A172 (cell line): ENCODE results near the gene MT4. TPM values are rescaled to one million over a fixed set of nuclear protein-coding genes. Genes with fewer than 3 reads are reported as not detected.
"Not testable (repeated sequence)": the region's sequence is repeated elsewhere in the genome, so short reads cannot be mapped to it uniquely, and the experiment has no call there.

Source experiments
- DNase-seq: peaks from one replicate; pipeline ENCODE4 v3.0.0-alpha.2; 2015; ENCODE audit warnings: low spot score
- total RNA-seq: library from RNA; depleted of rRNA; stranded (reverse); fragments of >200 nt; shearing (Covaris generic); gene quantifications from 2 replicates; pipeline ENCODE4 v1.2.3, GENCODE V29; 2014

MT4 gene
- total RNA-seq, 1 experiment from 2014 or later, result not detected

- DNase-seq, result peak; percentile 97
Observed at GRCh38 chr16:56558024-56558747, 6.7 kb upstream of the MT4 start.

GRCh38 chr16:56559109-56559508 lies 5.8 kb upstream of the MT4 start:
- no peak for DNase-seq

GRCh38 chr16:56560447-56560846 lies 4.4 kb upstream of the MT4 start:
- no peak for DNase-seq

GRCh38 chr16:56561126-56561525 lies 3.7 kb upstream of the MT4 start:
- DNase-seq, result no peak

- DNase-seq, result no peak
Observed at GRCh38 chr16:56569971-56570370, 5.1 kb downstream of the MT4 start.

GRCh38 chr16:56571525-56571924 lies 6.7 kb downstream of the MT4 start:
- DNase-seq, result no peak

GRCh38 chr16:56574625-56575024 lies 9.8 kb downstream of the MT4 start:
- DNase-seq, result no peak

- peak; percentile 67 for DNase-seq
Observed at GRCh38 chr16:56576585-56577299, 11.9 kb downstream of the MT4 start.

- DNase-seq, result no peak
Observed at GRCh38 chr16:56577300-56577625, 12.4 kb downstream of the MT4 start.

GRCh38 chr16:56580391-56581048 lies 15.6 kb downstream of the MT4 start:
- DNase-seq, result no peak

- not testable (repeated sequence) for DNase-seq
Observed at GRCh38 chr16:56582911-56583310, 18.0 kb downstream of the MT4 start.

GRCh38 chr16:56583351-56584168 lies 18.7 kb downstream of the MT4 start:
- DNase-seq, result no peak

- DNase-seq, result no peak
Observed at GRCh38 chr16:56584276-56584675, 19.4 kb downstream of the MT4 start.

GRCh38 chr16:56588781-56589140 lies 23.9 kb downstream of the MT4 start:
- no peak for DNase-seq

GRCh38 chr16:56589141-56590039 lies 24.5 kb downstream of the MT4 start, which contains the start of gene MT3:
Gene MT3, plus strand, starts transcription at chr16:56589528. Its CDS starts 63 bp downstream, at chr16:56589591.
- DNase-seq, result no peak

- DNase-seq, result no peak
Observed at GRCh38 chr16:56591377-56592060, 26.6 kb downstream of the MT4 start.

- DNase-seq, result no peak
Observed at GRCh38 chr16:56593573-56594291, 28.9 kb downstream of the MT4 start.

GRCh38 chr16:56594292-56594619 lies 29.4 kb downstream of the MT4 start:
- no peak for DNase-seq

- peak; percentile 62 for DNase-seq
Observed at GRCh38 chr16:56600398-56600999, 35.6 kb downstream of the MT4 start.
